Upper lobe of left lung (tissue), 6 donors: Measurements from ENCODE around the gene SPATA12. TPM values are rescaled to one million over a fixed set of nuclear protein-coding genes. Genes with fewer than 3 reads are reported as not detected.

Experiments used
- ATAC-seq, 2 donors: fragments of 200-7000 bp; cut with Tn5 transposase; one replicate each; pipeline ENCODE4 v1.9.1; 2022; ENCODE audit warnings: mild to moderate bottlenecking in 2 of 2, moderate library complexity in 2 of 2; ENCODE audit not compliant: low FRiP score in 2 of 2
- DNase-seq, 2 donors: peaks; one replicate each; pipeline ENCODE4 v3.0.0-alpha.2; 2019 to 2020
- H3K27ac ChIP-seq, 4 donors: fragments of 200-600 bp; sonication (generic); one replicate each; pipeline ENCODE4 v1.5.1; 2016 to 2019
- H3K27me3 ChIP-seq, 4 donors: fragments of 200-600 bp; sonication (generic); one replicate each; pipeline ENCODE4 v1.5.1; 2017 to 2019
- H3K36me3 ChIP-seq, 4 donors: fragments of 200-600 bp; sonication (generic); one replicate each; pipeline ENCODE4 v1.5.1; 2016 to 2019
- H3K4me1 ChIP-seq, 4 donors: fragments of 200-600 bp; sonication (generic); one replicate each; pipeline ENCODE4 v1.5.1; 2018 to 2019
- H3K4me3 ChIP-seq, 4 donors: fragments of 200-600 bp; sonication (generic); one replicate each; pipeline ENCODE4 v1.5.1; 2017 to 2019; ENCODE audit warnings: mild to moderate bottlenecking in 2 of 4, moderate library complexity in 1 of 4
- H3K9me3 ChIP-seq, 4 donors: fragments of 200-600 bp; sonication (generic); one replicate each; pipeline ENCODE4 v1.5.1; 2018 to 2019
- EP300 ChIP-seq, 4 donors: sonication (generic); formaldehyde crosslinking; IDR thresholded peaks; one replicate each; pipeline ENCODE4 v1.5.1; 2017; ENCODE audit warnings: antibody characterized with exemption in 4 of 4, control low read depth in 2 of 4
- POLR2A ChIP-seq, 4 donors: fragments of 450-650 bp; IDR thresholded peaks; one replicate each; pipeline ENCODE4 v1.5.1; 2016 to 2017; ENCODE audit warnings: antibody characterized with exemption in 4 of 4, mild to moderate bottlenecking in 2 of 4
- POLR2AphosphoS5 ChIP-seq, 2 donors: sonication (generic); formaldehyde crosslinking; IDR thresholded peaks; one replicate each; pipeline ENCODE4 v1.5.1; 2017; ENCODE audit warnings: antibody characterized with exemption in 2 of 2
- WGBS, 2 donors: methylation state at CpG; one replicate each; pipeline ENCODE4 v1.1.5; 2017 to 2018; 5-methylcytosine and 5-hydroxymethylcytosine counted together
- total RNA-seq, 6 donors: library from RNA; depleted of rRNA in 4 of 6; stranded (reverse); fragments of >200 nt in 4 of 6; gene quantifications; one replicate each; pipeline versions ENCODE4 v1.1.0 to v1.2.1, GENCODE V29; 2016 to 2021
- TF ChIP-seq, protein P1 (sequence below), 6 experiments: fragments of 450-650 bp in 4 of 6; fragments of 200-600 bp in 2 of 6; sonication (generic) in 2 of 6; IDR thresholded peaks; one replicate each; pipeline ENCODE4 v1.5.1; 2016 to 2019; ENCODE audit warnings: antibody characterized with exemption in 6 of 6
- donor health status: DM: no; HTN: no; CAD: no; lungs with moderate emphysema.
- donor health status: DM: no; HTN: yes; CAD: no; lungs with severe emphysema.

The SPATA12 gene
- total RNA-seq, 6 donors from 2014 or later: 0.27 to 1.0 (median 0.36) TPM; not detected in 2

- H3K27me3 ChIP-seq: no peaks in the 10 kb centered on the region
- ATAC-seq (peak in 1 of 2 donors; percentile 62), DNase-seq (peak in 1 of 2 donors; percentile 25)
- H3K27ac ChIP-seq: no peak overlapping the region
- no peak for TF ChIP-seq POLR2A (IDR thresholded peaks at IDR 0.05)
- TF ChIP-seq POLR2AphosphoS5 (IDR thresholded peaks at IDR 0.05): no peak
- TF ChIP-seq, protein P1, sequence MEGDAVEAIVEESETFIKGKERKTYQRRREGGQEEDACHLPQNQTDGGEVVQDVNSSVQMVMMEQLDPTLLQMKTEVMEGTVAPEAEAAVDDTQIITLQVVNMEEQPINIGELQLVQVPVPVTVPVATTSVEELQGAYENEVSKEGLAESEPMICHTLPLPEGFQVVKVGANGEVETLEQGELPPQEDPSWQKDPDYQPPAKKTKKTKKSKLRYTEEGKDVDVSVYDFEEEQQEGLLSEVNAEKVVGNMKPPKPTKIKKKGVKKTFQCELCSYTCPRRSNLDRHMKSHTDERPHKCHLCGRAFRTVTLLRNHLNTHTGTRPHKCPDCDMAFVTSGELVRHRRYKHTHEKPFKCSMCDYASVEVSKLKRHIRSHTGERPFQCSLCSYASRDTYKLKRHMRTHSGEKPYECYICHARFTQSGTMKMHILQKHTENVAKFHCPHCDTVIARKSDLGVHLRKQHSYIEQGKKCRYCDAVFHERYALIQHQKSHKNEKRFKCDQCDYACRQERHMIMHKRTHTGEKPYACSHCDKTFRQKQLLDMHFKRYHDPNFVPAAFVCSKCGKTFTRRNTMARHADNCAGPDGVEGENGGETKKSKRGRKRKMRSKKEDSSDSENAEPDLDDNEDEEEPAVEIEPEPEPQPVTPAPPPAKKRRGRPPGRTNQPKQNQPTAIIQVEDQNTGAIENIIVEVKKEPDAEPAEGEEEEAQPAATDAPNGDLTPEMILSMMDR (IDR thresholded peaks at IDR 0.05): no peak
- no peak for TF ChIP-seq EP300 (IDR thresholded peaks at IDR 0.05)
- no peak overlapping the region for H3K4me3 ChIP-seq
- WGBS, 2 donors: 82 to 83% methylated on average over 3 of the region's 3 CpGs
- no peaks in the 10 kb centered on the region for H3K4me1 ChIP-seq
- H3K36me3 ChIP-seq: no peaks in the 10 kb centered on the region
- no peaks in the 10 kb centered on the region for H3K9me3 ChIP-seq
Observed at GRCh38 chr3:57120040-57120439, 59.6 kb downstream of the SPATA12 start.

- no peak overlapping the region for H3K4me3 ChIP-seq
- no peak for ATAC-seq
- H3K27ac ChIP-seq: no peak overlapping the region
- no peaks in the 10 kb centered on the region for H3K27me3 ChIP-seq
- H3K9me3 ChIP-seq: no peaks in the 10 kb centered on the region
- no peak for DNase-seq
- H3K4me1 ChIP-seq: no peaks in the 10 kb centered on the region
- 75 to 80% methylated on average over 10 of the region's 10 CpGs for WGBS, 2 donors
- TF ChIP-seq POLR2AphosphoS5 (IDR thresholded peaks at IDR 0.05): no peak
- TF ChIP-seq POLR2A (IDR thresholded peaks at IDR 0.05): no peak
- H3K36me3 ChIP-seq: no peaks in the 10 kb centered on the region
Observed at GRCh38 chr3:57120451-57121174, 60.1 kb downstream of the SPATA12 start.

Other genes with a start within 250 kb of the SPATA12 start
- gene IL17RD, start 104.7 kb downstream of the SPATA12 start, total RNA-seq: 1 to 10 TPM in 1 of 6 donors, under 1 TPM in 5; under 0.01 to 2.7 (median 0.49) TPM
- gene HESX1, start 139.3 kb downstream of the SPATA12 start, total RNA-seq: 1 to 10 TPM in 2 of 6 donors, under 1 TPM in 3, not detected in 1; 0.74 to 2.1 (median 0.91) TPM
- 10 to 100 TPM; 18.2 to 53.9 (median 35.3) TPM for gene APPL1, start 167.1 kb downstream of the SPATA12 start, total RNA-seq
- gene ASB14, start 232.0 kb downstream of the SPATA12 start, total RNA-seq: 1 to 10 TPM in 2 of 6 donors, under 1 TPM in 1, not detected in 3; 0.64 to 2.1 (median 1.2) TPM